SU-DHL-6 (cell line): ENCODE measurements around the gene CCDC70.

Experiments
- H2AFZ ChIP-seq: fragments of 200-600 bp; sonication (generic); 2 replicates; pipeline ENCODE4 v1.6.1; 2014; ENCODE audit warnings: low read depth, mild to moderate bottlenecking, moderate library complexity, mixed read lengths, antibody characterized with exemption, low read length; ENCODE audit not compliant: severe bottlenecking
- H3F3A ChIP-seq: fragments of 200-600 bp; shearing (Covaris generic); 2 replicates; pipeline ENCODE4 v1.6.0; 2016; ENCODE audit warnings: antibody characterized with exemption, mild to moderate bottlenecking; ENCODE audit not compliant: insufficient read depth
- H3K27ac ChIP-seq: fragments of 200-600 bp; sonication (generic); 2 replicates; pipeline ENCODE4 v1.5.1; 2016; ENCODE audit warnings: low read depth, mild to moderate bottlenecking, low read length, moderate library complexity, mixed read lengths
- H3K27me3 ChIP-seq: fragments of 200-600 bp; sonication (generic), shearing (Covaris generic); 2 replicates; pipeline ENCODE4 v1.6.0; 2014; ENCODE audit warnings: mild to moderate bottlenecking, low read length
- H3K36me3 ChIP-seq: fragments of 200-600 bp; sonication (generic); 2 replicates; pipeline ENCODE4 v1.6.1; 2014; ENCODE audit warnings: mild to moderate bottlenecking, low read length, mixed read lengths
- H3K4me2 ChIP-seq: fragments of 300-600, 200-600 bp; shearing (Covaris generic), sonication (generic); 2 replicates; pipeline ENCODE4 v1.6.0; 2014; ENCODE audit warnings: low read length, low read depth, mild to moderate bottlenecking; ENCODE audit not compliant: poor library complexity, severe bottlenecking
- H3K4me3 ChIP-seq: fragments of 200-600 bp; sonication (generic); 2 replicates; pipeline ENCODE4 v1.5.1; 2014; ENCODE audit warnings: antibody characterized with exemption, low read length, mild to moderate bottlenecking, mixed read lengths; ENCODE audit not compliant: insufficient read depth, poor library complexity, severe bottlenecking
- H3K79me2 ChIP-seq: fragments of 200-600 bp; sonication (generic); 2 replicates; pipeline ENCODE4 v1.6.1; 2014; ENCODE audit warnings: mild to moderate bottlenecking, low read length, moderate library complexity; ENCODE audit not compliant: insufficient read depth
- H3K9ac ChIP-seq: fragments of 200-600 bp; sonication (generic); 2 replicates; pipeline ENCODE4 v1.7.0; 2014; ENCODE audit warnings: mild to moderate bottlenecking, low read length
- H3K9me2 ChIP-seq: fragments of 200-600 bp; sonication (generic); replicated peaks from 2 replicates; pipeline ENCODE4 v1.6.1; 2014; ENCODE audit warnings: low read length; ENCODE audit not compliant: insufficient read depth
- H3K9me3 ChIP-seq: fragments of 200-600 bp; sonication (generic); 2 replicates; pipeline ENCODE4 v1.6.1; 2014; ENCODE audit warnings: low read length, mixed read lengths; ENCODE audit not compliant: insufficient read depth
- H4K20me1 ChIP-seq: fragments of 200-600 bp; sonication (generic); 2 replicates; pipeline ENCODE4 v1.6.1; 2014; ENCODE audit warnings: low read depth, mild to moderate bottlenecking, antibody characterized with exemption, low read length, moderate library complexity, mixed read lengths
- CTCF ChIP-seq: fragments of 200-600 bp; sonication (generic); IDR thresholded peaks from one replicate; pipeline ENCODE4 v1.5.1; 2017; ENCODE audit warnings: antibody characterized with exemption, mild to moderate bottlenecking, low read length, moderate library complexity; ENCODE audit not compliant: insufficient read depth, poor library complexity, severe bottlenecking
- EZH2phosphoT487 ChIP-seq: fragments of 200-600 bp; sonication (generic), shearing (Covaris generic); conservative IDR thresholded peaks from 2 replicates; pipeline ENCODE4 v1.6.1; 2018; ENCODE audit warnings: mild to moderate bottlenecking, antibody characterized with exemption, low read length, moderate library complexity, mixed read lengths

CCDC70 gene

GRCh38 chr13:51815848-51816247 is 45.9 kb upstream of the CCDC70 start:
- Histone ChIP-seq H3F3A (no peaks in the 10 kb centered on the region), H3K27me3 (no peaks in the 10 kb centered on the region), H3K4me2 (no peak overlapping the region), H3K9ac (no peak overlapping the region), H3K36me3 (no peaks in the 10 kb centered on the region), H3K4me3 (no peak overlapping the region), H4K20me1 (no peaks in the 10 kb centered on the region), H3K79me2 (no peaks in the 10 kb centered on the region), H3K27ac (no peak overlapping the region), H2AFZ (no peak overlapping the region), H3K9me3 (no peaks in the 10 kb centered on the region), H3K9me2 (no peaks in the 10 kb centered on the region)
- TF ChIP-seq EZH2phosphoT487, result no peak
- TF ChIP-seq CTCF, result no peak

GRCh38 chr13:51816604-51817249 is 45.0 kb upstream of the CCDC70 start:
- H3K27me3 ChIP-seq, result no peaks in the 10 kb centered on the region
- no peaks in the 10 kb centered on the region for H3F3A ChIP-seq
- H3K9ac ChIP-seq, result no peak overlapping the region
- H3K9me2 ChIP-seq, result no peaks in the 10 kb centered on the region
- no peaks in the 10 kb centered on the region for H3K9me3 ChIP-seq
- no peaks in the 10 kb centered on the region for H4K20me1 ChIP-seq
- no peak overlapping the region for H3K4me2 ChIP-seq
- no peak for TF ChIP-seq EZH2phosphoT487
- TF ChIP-seq CTCF, result no peak
- no peak overlapping the region for H3K27ac ChIP-seq
- H3K79me2 ChIP-seq, result no peaks in the 10 kb centered on the region
- H2AFZ ChIP-seq, result no peak overlapping the region
- no peak overlapping the region for H3K4me3 ChIP-seq
- no peaks in the 10 kb centered on the region for H3K36me3 ChIP-seq

GRCh38 chr13:51817717-51818116 is 44.1 kb upstream of the CCDC70 start:
- H4K20me1 ChIP-seq, result no peaks in the 10 kb centered on the region
- H3K4me2 ChIP-seq, result no peak overlapping the region
- H3K27me3 ChIP-seq, result no peaks in the 10 kb centered on the region
- H2AFZ ChIP-seq, result no peak overlapping the region
- no peak overlapping the region for H3K4me3 ChIP-seq
- H3K79me2 ChIP-seq, result no peaks in the 10 kb centered on the region
- no peak overlapping the region for H3K9ac ChIP-seq
- no peak overlapping the region for H3K27ac ChIP-seq
- no peaks in the 10 kb centered on the region for H3K9me2 ChIP-seq
- no peaks in the 10 kb centered on the region for H3K36me3 ChIP-seq
- no peak for TF ChIP-seq CTCF
- TF ChIP-seq EZH2phosphoT487, result no peak
- no peaks in the 10 kb centered on the region for H3K9me3 ChIP-seq
- no peaks in the 10 kb centered on the region for H3F3A ChIP-seq
